Measurements from ENCODE around the gene DHX57. TPM values are rescaled to one million over a fixed set of nuclear protein-coding genes. Genes with fewer than 3 reads are reported as not detected.

The DHX57 gene
- total and polyA plus RNA-seq, 8 donors = 6.0 to 12.1 (median 9.1) TPM

GRCh38 chr2:38871432-38871831 is 4.3 kb downstream of the DHX57 start:
- Histone ChIP-seq H3K27me3 (no peaks in the 10 kb centered on the region), H3K9me3 (no peaks in the 10 kb centered on the region), H3K27ac (no peak overlapping the region), H3K4me1 (peaks cover 0 to 6% (median 3%) of the 10 kb centered on the region in 3 donors), H3K4me3 (no peak overlapping the region), H3K36me3 (no peaks in the 10 kb centered on the region)
- intact Hi-C loops (cut with DNase I) = no loop called here
- FAIRE-seq (no peak), DNase-seq (no peak), ATAC-seq (no peak)
- TF ChIP-seq CTCF (IDR thresholded peaks at IDR 0.05) = no peak
- WGBS, 2 donors = 98 to 100% methylated on average over 3 of the region's 3 CpGs

- Histone ChIP-seq H3K27ac (no peak overlapping the region), H3K27me3 (no peaks in the 10 kb centered on the region), H3K36me3 (peaks cover 0 to 13% (median 0%) of the 10 kb centered on the region in 3 donors), H3K9me3 (no peaks in the 10 kb centered on the region), H3K4me3 (no peak overlapping the region), H3K4me1 (no peaks in the 10 kb centered on the region)
- FAIRE-seq = no peak
- DNase-seq = no peak
- ATAC-seq = no peak
- intact Hi-C loops (cut with DNase I) = no loop called here
- TF ChIP-seq CTCF (IDR thresholded peaks at IDR 0.05) = no peak
- WGBS, 2 donors = 94 to 98% methylated on average over 3 of the region's 3 CpGs
Observed at GRCh38 chr2:38866773-38867443, 8.8 kb downstream of the DHX57 start.

- no peaks in the 10 kb centered on the region for H3K9me3 ChIP-seq
- no peak overlapping the region for H3K4me3 ChIP-seq
- no peaks in the 10 kb centered on the region for H3K4me1 ChIP-seq
- ATAC-seq (no peak), DNase-seq (no peak), FAIRE-seq (no peak)
- peaks cover 0 to 36% (median 5%) of the 10 kb centered on the region in 3 donors for H3K36me3 ChIP-seq
- 95 to 99% methylated on average over 2 of the region's 2 CpGs for WGBS, 2 donors
- H3K27ac ChIP-seq = no peak overlapping the region
- intact Hi-C loops (cut with DNase I) = no loop called here
- H3K27me3 ChIP-seq = no peaks in the 10 kb centered on the region
- no peak for TF ChIP-seq CTCF (IDR thresholded peaks at IDR 0.05)
Observed at GRCh38 chr2:38863061-38863695, 12.6 kb downstream of the DHX57 start.

GRCh38 chr2:38862476-38862875 is 13.3 kb downstream of the DHX57 start:
- Histone ChIP-seq H3K27me3 (no peaks in the 10 kb centered on the region), H3K4me3 (no peak overlapping the region), H3K36me3 (peaks cover 0 to 36% (median 5%) of the 10 kb centered on the region in 3 donors), H3K9me3 (no peaks in the 10 kb centered on the region), H3K4me1 (no peaks in the 10 kb centered on the region), H3K27ac (no peak overlapping the region)
- intact Hi-C loops (cut with DNase I) = no loop called here
- no peak for TF ChIP-seq CTCF (IDR thresholded peaks at IDR 0.05)
- FAIRE-seq (no peak), ATAC-seq (no peak), DNase-seq (no peak)

GRCh38 chr2:38856165-38856564 is 19.6 kb downstream of the DHX57 start:
- peaks cover 0 to 54% (median 2%) of the 10 kb centered on the region in 3 donors for H3K36me3 ChIP-seq
- H3K27ac ChIP-seq = no peak overlapping the region
- ATAC-seq (no peak), FAIRE-seq (no peak), DNase-seq (no peak)
- no peaks in the 10 kb centered on the region for H3K27me3 ChIP-seq
- intact Hi-C loops (cut with DNase I) = no loop called here
- 94 to 97% methylated on average over 1 of the region's 1 CpG for WGBS, 2 donors
- no peak for TF ChIP-seq CTCF (IDR thresholded peaks at IDR 0.05)
- no peaks in the 10 kb centered on the region for H3K4me1 ChIP-seq
- H3K4me3 ChIP-seq = no peak overlapping the region
- no peaks in the 10 kb centered on the region for H3K9me3 ChIP-seq
